GM18909 (cell line): ENCODE measurements around the gene PSMF1.

Source experiments
- ATAC-seq: cut with Tn5 transposase; IDR thresholded peaks from one replicate; pipeline ENCODE4 v1.9.1; 2021; ENCODE audit warnings: mild to moderate bottlenecking; ENCODE audit not compliant: unreplicated experiment, poor library complexity

PSMF1 gene

DNA sequence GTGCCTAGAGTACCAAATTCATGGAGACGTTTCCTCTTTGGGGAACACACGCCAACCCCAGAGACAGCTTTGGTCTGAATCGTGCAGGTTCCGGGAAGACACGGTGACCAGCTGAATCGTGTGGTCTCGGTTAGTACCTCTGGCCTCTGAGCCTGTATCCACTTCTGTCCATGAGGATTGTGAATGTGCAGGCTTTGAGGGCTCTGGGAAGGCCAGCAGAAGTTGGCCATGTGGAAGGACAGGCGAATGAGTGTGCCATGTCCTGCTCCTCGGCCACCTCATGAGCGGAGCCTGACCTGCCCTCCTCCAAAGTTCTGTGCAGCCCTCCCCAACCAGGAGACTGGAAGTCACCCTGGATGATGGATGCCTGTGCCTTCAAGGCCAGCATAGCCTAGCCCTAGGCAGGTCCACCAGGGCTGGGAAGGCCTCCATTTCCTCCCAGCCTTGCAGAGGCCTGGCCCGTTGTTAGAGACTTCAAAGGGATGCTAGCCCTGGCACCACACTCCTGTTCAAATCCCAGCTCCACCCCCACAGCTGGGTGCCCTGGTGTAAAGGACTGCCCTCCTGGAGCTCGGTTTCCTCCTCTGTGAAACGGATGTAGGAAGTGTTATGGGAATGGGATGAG, 68.1 kb downstream of the PSMF1 start:
- ATAC-seq, result no peak

DNA sequence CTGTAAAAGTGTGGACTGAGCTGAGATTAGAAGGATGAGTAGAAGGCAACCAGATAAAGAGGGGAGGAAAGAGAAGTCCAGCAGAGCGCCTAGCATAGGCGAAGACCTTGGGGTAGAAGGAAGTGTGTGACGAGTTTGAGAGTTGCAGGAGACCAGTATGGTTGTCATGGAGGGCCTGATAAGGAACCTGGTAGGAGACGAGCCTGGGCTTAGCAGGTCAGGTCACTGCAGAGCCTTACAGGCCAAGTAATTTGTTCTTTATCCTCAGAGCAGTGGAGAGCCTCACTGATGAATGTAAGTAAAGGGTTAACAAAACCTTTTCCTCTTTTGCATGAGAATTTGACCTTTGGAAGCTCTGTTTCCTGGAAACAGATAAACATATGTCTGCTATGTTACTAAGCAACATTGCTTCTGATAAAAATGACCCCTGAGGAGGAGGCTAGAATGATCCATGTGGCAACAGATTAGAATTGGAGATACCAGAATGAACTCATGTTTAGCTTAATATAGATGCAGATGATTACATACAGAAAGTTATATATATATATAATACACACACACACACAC, 69.3 kb downstream of the PSMF1 start:
- no peak for ATAC-seq

DNA sequence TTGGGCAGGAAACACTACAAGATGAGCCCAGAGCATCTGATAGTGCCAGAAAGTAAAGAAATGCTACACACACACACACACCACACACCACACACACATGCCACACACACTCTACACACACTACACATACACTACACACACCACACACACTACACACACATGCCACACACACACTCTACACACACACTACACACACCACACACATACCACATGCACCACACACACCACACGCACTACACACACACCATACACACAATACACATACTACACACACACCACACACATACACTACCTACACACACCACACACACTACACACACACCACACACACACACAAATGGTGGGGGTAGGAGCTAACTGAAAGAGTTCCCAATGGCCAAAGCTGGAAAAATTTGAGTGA, 69.9 kb downstream of the PSMF1 start:
- ATAC-seq, result no peak

DNA sequence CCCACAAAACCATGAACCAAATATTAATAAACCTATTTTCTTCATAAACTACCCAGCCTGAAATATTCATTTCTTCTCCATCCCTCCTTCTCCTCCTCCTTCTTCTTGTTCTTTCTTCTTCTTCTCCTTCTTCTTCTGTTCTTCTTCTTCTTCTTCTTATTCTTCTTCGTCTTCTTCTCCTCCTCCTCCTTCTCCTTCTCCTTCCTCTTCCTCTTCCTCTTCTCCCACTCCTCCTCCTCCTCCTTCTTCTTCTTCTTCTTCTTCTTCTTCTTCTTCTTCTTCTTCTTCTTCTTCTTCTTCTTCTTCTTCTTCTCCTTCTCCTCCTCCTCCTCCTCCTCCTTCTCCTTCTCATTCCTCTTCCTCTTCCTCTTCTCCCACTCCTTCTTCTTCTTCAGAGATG, 71.4 kb downstream of the PSMF1 start:
- ATAC-seq, result no peak

DNA sequence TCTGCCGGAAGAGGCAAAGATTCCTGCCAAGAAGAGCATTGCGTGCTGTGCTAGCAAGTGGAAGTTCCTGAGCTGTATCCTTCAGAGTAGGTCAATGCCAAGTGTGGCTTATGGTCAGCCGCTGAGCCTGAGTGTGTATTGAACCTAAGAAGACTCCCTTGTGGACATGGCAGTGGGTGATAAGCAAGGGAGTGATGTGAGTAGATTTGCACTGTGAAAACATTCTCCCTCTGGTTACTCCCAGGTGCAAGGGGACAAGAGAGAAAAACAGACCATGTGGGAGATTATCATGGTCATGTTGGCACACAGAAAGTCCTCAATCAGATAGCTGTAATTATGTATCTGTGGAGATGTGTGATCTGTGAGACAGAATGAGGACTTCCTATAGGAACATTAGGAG, 72.4 kb downstream of the PSMF1 start:
- no peak for ATAC-seq

DNA sequence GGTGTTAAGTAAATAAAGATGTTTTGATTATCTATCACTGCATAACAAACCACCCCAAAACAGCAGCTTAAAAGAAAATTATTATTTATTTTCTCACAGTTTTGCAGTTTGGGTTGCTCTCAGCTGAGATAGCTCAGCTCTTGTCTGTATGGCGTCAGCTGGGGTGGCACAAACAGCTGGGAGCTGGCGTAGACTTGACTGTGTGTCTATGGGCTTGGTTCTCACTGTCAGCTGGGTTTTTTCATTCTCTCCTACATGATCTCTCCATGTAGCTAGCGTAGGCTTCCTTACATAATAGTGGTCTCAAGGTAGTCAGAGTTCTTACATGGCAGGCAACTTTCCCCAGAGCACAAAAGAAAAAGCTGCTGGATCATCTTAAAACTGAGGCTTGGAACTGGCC, 72.9 kb downstream of the PSMF1 start:
- no peak for ATAC-seq

DNA sequence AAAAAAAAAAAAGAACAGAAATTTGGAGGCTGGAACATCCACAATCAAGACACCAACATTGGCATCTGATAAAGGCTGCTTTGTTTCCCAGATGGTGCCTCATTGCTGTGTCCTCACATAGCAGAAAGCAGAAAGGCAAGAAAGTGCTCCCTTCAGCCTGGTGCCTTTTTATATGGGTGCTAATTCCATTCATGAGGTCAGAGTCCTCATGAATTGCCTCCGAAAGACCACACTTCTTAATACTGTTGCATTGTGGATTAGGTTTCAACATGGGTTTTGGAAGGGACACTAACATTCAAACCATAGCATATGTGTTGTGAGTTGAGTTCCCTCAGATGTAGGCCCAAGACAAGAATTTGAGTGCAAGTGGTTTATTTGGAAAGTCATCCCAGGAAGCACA, 76.8 kb downstream of the PSMF1 start:
- no peak for ATAC-seq

DNA sequence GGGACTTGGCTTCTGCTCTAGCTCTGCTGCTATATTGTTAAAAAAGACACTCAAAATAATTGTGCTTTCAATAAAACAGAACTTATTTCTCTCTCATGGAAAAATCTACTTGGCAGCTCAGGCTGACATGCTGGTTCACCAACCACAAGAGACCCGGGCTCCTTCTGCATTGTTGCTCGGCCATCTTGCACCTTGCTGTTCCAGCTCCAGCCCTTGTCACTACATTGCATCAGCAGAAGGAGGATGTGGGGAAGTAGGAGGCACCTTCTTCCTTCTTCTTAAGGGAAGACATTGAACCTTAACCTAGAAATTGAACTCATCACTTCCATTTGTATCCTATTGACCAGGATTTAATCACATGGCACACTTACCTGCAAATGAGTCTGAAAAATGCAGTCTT, 78.2 kb downstream of the PSMF1 start:
- ATAC-seq, result no peak

DNA sequence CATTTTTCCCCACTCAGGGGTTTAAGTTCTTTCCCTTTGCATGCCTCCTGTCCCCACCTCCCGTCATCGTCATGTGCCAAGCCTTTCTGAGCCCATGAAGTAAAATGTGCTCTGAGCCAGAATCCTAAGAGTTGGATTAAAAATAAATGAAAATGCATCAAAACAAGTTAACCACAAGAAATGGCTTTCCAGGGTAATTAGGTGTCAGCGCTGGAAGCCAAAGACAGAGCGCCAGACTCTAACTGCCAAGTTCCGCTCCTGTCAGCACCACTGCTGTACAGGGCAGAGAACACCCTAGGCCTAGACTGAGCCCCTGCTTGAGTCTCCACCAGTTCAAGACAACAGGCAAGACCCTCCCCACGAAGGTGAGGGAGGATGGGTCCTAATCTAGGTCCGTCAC, 79.4 kb downstream of the PSMF1 start:
- no peak for ATAC-seq

DNA sequence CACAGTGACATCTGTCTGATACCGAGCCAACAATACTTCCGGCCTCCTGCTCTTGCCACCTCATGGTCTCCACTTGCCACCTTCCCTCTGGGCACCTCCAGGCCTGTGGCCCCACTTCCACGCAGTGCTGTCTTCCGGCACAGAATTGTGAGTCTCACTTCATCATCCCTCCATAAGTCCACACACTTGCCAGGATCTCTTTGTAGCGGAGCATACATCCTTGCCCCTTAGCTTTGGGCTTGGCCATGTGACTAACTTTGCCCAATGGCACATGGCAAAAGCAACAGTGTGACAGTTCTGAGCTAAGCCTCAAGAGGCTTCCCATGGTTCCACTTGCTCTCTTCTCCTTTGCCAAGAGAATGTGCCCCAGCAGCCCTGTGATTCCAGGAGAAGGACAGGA, 80.3 kb downstream of the PSMF1 start:
- no peak for ATAC-seq

DNA sequence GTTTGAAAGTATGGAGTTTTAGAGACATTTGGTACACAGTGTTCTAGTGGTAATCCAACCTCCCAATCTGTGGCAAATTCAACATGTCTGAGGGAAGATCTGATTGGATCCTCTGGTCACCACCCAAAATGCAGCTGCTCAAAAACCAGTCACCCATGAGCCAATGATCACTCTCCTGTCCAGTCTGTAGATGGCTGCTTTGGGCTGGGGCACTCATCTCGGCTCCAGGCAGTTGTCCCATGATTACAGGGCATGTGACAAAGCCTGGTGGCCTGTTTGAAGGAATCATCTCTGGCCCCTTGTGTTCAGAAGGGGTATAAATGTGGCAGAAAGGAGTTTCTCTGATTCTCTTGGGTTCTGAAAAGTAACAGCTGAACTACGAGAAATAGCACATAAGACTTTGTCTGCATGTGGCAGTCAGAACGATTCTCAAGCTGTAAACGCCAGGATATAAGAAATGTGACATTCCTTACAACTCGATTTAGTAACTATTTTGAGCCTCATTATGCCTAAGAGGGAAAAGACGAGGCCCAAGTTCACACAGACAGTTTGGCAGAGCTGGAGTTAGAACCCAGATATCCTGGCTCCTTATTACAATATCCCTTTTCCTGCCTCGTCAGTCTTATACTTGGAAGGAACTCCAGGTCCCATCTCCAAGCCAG, 80.9 kb downstream of the PSMF1 start:
- ATAC-seq, result no peak

DNA sequence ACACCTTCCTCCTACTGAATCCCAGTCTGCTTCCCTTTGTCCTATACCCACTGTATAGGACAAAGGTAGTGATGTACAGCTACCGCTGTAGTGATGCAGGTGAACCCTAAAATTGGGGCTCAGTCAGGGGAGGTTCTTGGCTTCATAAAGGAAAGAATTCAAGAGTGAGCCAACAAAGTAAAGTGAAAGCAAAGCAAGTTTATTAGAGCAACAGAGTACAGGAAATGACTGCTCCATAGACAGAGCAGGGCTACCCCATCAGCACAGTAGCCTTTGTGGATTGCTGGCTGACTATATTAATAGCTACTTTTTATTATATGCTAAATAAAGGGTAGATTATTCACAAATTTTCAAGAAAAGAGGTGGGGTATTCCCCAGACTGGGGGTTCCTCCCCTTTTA, 81.6 kb downstream of the PSMF1 start:
- ATAC-seq, result no peak

DNA sequence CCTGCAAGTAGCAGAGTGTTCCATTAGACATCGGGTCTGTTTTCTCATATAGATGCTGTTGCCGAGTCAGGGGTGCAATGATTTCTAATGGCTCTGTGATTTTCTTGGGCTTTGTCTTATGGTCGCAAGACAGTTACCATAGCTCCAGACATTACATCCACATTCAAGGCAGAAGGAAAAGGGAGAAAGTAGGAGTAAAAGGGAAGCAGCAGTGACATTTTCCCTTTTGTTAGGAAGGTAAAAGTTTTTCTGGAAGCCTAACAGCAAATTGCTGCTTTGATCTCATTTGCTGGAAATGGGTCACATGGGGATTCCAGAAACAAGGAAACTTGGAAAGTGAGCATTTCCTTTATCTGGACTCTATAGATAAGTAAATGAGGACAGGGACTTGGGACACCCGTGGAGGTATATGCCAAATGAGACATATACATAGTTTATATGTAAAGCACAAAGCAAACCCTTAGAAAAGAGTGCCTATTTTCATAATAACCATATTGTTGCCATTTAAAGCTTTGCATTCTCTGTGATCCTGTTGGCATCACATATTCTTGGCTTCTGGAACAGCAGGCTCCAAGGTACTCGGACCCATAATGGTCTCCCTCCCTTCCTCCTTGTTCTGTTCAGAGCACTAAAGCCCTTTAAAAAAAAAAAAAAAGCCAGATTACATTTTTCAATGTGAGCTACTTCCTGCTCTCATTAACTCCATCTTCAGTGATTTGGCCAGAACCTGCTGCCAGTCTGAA, 84.5 kb downstream of the PSMF1 start, which contains the start of gene C20orf202:
Gene C20orf202 (plus strand): TSS at position 693 of the 743 bp plus-strand sequence. CDS start 132 bp downstream, outside the sequence.
- ATAC-seq, result no peak

DNA sequence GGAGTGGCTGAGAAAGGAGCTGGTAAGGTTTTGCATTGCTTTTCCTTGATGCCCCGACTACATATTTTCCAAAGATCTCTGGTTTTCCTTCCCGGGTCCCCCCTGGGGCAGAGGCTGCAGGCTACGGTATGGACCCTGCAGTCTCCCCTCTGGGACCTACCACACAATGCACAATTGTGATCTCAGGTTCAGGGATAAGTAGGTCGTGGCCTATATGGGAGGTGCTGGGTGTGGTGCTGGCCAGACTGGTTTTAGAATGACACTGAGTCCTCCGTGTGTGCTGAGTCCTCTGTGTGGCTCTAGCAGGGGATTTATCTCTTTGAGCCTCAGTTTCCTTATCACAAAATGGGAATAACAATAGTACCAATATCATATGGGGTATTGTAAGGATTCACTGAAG, 85.2 kb downstream of the PSMF1 start:
- no peak for ATAC-seq

DNA sequence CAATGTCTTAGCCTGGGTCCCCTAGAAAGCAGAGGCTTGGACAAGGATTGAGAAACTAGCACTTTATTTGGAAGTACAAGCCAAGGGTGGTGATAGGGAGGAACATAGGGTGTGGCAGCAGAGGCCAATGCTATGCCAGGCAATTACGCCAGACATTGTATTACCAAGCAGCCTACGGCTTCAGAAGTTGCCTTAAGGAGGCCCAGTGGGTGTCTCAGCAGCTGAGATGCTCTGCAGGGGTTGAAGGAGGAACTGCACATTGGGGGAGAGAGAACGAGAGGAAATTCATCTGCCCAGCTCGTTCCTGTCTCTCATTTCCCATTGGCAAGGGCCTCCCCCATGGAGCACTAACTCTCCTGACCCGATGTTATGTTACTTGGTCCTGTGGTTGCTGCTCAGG, 85.7 kb downstream of the PSMF1 start:
- ATAC-seq, result no peak

DNA sequence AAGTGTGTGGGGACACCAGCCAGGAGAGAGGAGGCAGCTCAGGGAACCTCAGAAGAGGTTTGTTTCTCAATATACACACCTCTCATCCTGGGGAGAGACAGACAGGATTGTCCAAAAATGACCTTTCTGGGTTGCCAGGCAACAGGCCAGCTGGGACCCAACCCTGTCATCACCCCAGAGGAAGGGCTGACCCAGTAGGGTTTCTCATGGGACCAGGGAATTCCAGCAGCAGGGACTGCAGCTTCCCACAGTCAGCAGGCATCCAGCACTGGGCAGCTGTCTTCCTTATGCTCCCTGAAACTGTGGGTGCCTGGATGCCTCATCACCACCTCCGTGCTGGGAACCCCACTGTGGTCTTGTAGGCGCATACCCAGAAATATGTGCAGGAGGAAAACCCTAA, 86.2 kb downstream of the PSMF1 start:
- no peak for ATAC-seq

DNA sequence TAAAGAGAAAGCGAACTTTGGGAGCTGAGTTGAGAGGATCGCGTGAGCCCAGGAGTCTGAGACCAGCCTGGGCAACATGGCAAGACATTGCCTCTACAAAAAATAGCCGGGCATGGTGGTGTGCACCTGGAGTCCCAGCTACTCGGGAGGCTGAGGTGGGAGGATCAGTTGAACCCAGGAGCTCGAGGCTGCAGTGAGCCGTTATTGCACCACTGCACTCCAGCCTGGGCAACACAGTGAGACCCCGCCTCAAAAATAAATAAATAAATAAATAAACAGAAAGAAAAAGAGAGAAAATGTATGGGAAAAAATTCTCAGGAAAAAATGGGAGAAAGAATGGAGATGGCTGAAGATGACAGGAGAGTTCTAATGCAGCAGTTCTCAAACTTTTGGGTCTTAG, 87.4 kb downstream of the PSMF1 start:
- ATAC-seq, result no peak

DNA sequence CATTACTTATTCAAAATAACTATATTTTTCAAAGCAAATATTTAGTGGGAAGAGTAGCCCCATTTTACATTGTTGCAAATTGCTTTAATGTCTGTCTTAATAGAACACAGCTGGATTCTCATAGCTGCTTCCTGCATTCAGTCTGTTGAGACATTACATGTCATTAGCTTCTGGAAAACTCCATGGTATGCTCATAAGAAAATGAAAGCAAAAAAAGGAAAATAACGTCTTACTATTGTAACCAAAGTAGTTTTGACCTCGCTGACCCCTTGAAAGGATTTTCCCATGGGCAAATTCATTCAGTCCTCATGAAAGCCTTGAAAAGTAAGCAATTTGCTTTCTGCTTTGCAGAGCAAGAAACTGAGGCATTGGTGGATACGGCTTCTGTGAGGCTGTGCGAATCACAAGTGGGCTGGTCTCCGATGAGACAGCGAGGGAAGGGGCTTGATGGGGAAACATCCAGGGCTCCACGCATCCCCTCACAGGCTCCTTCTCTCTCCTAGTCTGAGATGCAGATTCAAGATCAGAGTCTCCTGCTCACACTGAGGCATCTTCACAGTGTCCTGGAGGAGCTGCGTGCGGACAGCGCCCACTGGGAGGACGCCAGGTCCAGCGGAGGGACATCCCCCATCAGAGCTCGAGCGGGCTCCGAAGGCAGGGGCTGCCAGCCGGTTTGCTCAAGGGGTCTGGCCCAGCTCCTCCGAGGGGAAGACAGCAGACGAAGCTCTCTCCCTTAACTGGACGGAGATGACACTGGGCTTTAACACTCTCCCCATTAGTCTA, 88.2 kb downstream of the PSMF1 start:
- no peak for ATAC-seq

DNA sequence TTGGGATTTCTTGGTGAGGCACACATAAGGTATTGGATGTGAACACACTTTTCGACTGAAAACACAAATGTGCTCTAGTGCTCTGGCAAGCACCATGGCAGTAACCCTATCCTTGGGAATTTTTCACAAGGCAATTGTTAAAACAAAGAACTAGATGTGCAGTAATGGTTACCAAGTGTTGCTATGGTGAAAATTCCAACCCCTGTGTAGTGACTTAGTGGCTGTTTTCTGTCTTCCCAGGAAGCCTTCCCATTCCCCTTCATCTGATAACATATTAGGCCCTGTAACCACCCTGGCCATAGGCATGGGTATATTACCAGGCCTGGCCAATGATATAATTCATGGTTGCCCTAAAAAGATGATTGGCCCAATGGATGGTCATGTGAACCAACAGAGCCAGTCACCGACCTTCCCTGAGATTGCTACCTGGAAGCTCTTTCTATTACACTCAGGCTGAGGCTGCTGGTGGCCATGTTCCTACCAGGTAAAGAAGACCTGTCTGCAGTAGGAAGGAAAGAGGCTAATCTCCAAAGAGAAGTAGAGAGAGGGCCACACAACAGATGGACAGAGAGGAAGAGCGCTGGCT, 89.0 kb downstream of the PSMF1 start:
- no peak for ATAC-seq
